ENCODE data around the gene SCRN1.
A peak's percentile ranks its signal among the peaks of the same experiment; 100 is the strongest.

Gene SCRN1

GRCh38 chr7:29958667-29959358 lies 30.8 kb downstream of the SCRN1 start:
- TF ChIP-seq, protein P1, sequence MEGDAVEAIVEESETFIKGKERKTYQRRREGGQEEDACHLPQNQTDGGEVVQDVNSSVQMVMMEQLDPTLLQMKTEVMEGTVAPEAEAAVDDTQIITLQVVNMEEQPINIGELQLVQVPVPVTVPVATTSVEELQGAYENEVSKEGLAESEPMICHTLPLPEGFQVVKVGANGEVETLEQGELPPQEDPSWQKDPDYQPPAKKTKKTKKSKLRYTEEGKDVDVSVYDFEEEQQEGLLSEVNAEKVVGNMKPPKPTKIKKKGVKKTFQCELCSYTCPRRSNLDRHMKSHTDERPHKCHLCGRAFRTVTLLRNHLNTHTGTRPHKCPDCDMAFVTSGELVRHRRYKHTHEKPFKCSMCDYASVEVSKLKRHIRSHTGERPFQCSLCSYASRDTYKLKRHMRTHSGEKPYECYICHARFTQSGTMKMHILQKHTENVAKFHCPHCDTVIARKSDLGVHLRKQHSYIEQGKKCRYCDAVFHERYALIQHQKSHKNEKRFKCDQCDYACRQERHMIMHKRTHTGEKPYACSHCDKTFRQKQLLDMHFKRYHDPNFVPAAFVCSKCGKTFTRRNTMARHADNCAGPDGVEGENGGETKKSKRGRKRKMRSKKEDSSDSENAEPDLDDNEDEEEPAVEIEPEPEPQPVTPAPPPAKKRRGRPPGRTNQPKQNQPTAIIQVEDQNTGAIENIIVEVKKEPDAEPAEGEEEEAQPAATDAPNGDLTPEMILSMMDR (IDR thresholded peaks at IDR 0.05; ENCODE audit: low read depth, low read length, missing control alignments) = no peak
- no peak overlapping the region for H3K4me3 ChIP-seq (ENCODE audit: low read depth, low read length)

GRCh38 chr7:29957521-29958310 lies 31.9 kb downstream of the SCRN1 start:
- TF ChIP-seq, protein P1 (IDR thresholded peaks at IDR 0.05; ENCODE audit: low read depth, low read length, missing control alignments) = no peak
- DNase-seq (ENCODE audit: low read depth) = no peak
- H3K4me3 ChIP-seq (ENCODE audit: low read depth, low read length) = no peak overlapping the region

More at GRCh38 chr7:29958667-29959358, 30.8 kb downstream of the SCRN1 start:
- no peak for DNase-seq (ENCODE audit: low read depth)

- TF ChIP-seq, protein P1 (IDR thresholded peaks at IDR 0.05; ENCODE audit: low read depth, low read length, missing control alignments) = no peak
- no peak overlapping the region for H3K4me3 ChIP-seq (ENCODE audit: low read depth, low read length)
- no peak for DNase-seq (ENCODE audit: low read depth)
These were observed 33.1 kb downstream of the SCRN1 start for GRCh38 chr7:29956487-29956836.

- no peak overlapping the region for H3K4me3 ChIP-seq (ENCODE audit: low read depth, low read length)
- peak; percentile 24 for DNase-seq (ENCODE audit: low read depth)
These were observed 33.7 kb downstream of the SCRN1 start for GRCh38 chr7:29955799-29956486.

GRCh38 chr7:29955075-29955792 lies 34.4 kb downstream of the SCRN1 start:
- no peak overlapping the region for H3K4me3 ChIP-seq (ENCODE audit: low read depth, low read length)
- DNase-seq (ENCODE audit: low read depth) = no peak

More at GRCh38 chr7:29955799-29956486, 33.7 kb downstream of the SCRN1 start:
- TF ChIP-seq, protein P1 (IDR thresholded peaks at IDR 0.05; ENCODE audit: low read depth, low read length, missing control alignments) = no peak

More at GRCh38 chr7:29955075-29955792, 34.4 kb downstream of the SCRN1 start:
- TF ChIP-seq, protein P1 (IDR thresholded peaks at IDR 0.05; ENCODE audit: low read depth, low read length, missing control alignments) = no peak

Measured in GM12864 (cell line).